GM10847 (cell line): ENCODE measurements around the gene TRIM27.

Experiments used
- POLR2A ChIP-seq: IDR thresholded peaks from 2 replicates; pipeline ENCODE4 v1.6.1; 2011; ENCODE audit not compliant: insufficient read length; ENCODE audit errors: extremely low read depth

Gene TRIM27

DNA sequence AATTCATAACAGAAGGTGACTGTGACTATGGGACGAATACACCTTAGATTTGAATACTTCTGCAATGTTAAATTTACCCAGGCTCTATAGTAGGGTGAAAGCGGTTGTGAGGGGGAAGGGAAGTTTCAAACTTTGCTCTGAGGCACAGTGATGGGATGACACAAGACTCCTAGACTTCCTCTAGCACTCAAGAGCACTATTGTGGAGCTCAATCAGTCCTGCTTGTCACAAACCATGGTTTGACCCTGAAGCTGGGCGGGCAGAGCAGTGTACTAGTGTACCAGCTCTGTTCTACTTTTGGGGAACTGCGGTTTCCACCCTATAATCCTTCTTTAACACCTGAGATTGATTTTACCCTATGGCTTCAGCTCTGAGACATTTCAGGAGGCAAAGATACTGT lies 17.1 kb downstream of the TRIM27 start:
- TF ChIP-seq POLR2A = no peak

DNA sequence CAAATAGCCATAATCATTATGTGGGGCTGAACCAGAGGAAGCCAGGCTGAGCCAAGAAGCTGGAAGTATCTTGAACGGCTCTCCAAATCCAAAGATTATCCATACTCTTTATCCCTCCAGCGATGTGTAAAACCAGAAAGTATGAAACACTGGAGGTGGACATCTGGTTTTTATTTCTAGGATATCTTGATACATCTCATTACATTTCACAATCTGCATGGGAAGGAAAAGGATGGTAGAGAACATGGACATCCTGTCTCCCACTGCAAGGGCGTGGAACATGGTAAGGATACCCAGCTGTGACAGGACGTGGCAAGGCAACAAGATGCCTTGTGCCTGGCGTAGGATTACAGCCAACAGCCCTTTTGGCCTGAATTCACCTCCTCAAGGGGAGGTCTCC lies 20.1 kb downstream of the TRIM27 start:
- no peak for TF ChIP-seq POLR2A

DNA sequence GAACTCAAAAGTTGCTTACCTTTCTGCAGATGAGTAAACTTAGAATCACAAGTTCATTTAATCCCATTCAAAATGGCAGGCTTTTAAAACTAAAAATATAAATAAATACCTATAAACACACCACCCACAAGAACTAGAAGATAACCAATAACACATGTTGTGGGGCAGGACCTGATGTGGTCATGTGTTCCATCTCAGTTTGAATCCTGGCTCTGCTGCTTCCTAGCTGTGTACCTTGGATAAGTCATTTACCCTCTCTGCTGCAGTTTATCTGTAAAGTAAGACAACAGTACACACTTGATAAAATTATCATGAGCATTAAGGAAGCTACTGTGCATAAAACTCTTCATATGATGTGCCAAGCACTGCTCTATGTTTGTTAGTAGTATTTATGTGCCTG lies 22.0 kb downstream of the TRIM27 start:
- TF ChIP-seq POLR2A = no peak

DNA sequence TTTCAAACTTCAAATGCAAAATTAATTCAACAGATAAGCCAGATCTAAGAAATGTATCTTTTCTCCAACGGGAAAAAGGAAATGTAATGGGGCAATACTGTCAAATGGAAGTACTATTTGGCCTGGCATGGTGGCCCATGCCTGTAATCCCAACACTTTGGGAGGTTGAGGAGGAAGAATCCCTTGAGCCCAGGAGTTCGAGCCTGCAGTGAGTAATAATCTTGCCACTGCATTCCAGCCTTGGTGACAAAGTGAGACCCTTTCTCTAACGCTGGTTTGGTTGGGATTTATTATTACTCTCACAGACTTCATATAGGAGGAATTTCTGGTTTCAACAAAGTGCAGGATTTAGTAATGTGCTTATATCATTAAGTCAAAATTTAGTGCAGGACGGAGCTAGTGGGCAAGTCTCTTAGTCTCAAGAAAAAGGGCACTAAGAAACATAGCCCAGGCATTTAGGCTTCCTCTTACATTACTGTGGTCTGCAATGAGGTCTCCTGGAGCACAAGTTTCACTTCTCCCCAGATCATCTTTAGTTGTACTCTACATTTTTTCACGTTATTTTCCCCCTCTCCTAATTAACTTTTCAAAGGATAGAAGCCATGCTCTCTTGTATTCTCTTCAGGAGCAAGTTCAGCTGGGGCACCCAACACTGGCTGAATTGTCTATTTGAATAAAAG lies 23.1 kb downstream of the TRIM27 start:
- TF ChIP-seq POLR2A = no peak

DNA sequence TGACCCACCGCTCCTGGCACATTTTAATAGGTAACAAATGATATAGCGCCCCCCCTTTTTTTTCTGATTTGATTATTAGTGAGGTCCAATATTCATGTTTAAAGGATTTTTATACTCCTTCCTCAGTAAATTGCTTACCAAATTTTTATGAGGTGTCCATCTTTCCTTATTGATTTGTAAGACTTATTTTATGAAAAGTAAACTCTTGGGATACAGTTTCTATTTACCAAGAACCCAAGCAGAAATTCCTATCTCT lies 25.1 kb downstream of the TRIM27 start:
- TF ChIP-seq POLR2A = no peak

DNA sequence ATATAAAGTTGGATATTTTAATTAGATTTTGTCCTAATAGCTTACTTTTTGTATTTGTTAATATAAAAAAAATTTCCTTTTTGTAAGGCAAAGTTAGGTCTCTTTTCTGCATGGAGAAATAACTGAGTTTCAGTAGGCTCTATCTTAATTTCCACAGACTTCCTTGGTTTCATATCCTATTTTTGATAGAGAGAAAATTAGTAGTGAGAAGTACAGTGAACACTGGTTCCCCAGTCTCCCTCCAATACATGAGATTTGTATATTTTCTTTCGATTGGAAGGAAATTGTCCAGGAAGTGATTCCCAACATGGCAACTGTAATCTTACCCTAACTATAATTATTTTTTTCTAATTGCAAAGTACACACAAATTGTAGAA lies 26.4 kb downstream of the TRIM27 start:
- no peak for TF ChIP-seq POLR2A

DNA sequence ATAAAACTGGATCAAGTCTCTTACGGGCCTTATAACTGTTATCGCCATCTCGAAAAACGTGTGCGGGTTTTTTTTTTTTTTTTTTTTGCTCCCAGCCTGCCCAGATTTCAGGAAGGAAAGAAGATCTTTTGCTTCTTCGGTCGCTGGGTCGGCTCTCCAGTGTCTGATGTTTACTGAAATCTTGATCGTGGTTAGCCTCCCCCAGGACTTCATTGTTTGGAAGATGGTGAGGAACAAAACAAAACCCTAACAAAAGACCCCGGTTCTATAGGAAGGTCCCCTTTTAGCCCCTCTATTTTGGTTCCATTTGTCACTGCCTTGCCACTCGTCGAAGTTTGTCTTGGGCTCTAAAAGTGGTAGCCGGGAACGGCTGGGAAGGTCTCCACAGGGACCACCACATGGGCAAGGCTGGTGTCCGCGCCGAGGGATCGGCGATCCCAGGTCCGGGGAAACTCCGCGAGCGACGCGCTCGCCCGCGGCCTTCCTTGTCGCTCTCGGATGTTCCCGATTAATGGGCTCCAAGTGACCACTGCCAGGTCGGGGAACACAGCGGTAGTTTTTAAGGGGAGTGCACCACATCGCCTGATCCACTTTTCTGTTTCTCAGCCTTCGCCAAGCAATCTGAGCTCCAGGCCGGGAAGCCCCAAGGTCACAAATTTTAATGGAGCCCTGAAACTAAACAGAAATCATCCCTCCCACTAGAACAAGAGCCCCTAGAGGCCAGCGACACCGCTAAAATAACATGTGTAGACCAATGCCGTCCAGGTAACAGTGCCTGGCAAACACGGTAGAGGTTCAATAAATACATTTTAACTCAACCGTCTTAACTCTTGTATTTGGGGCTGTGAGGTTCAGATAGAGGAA lies 27.0 kb downstream of the TRIM27 start:
- no peak for TF ChIP-seq POLR2A

DNA sequence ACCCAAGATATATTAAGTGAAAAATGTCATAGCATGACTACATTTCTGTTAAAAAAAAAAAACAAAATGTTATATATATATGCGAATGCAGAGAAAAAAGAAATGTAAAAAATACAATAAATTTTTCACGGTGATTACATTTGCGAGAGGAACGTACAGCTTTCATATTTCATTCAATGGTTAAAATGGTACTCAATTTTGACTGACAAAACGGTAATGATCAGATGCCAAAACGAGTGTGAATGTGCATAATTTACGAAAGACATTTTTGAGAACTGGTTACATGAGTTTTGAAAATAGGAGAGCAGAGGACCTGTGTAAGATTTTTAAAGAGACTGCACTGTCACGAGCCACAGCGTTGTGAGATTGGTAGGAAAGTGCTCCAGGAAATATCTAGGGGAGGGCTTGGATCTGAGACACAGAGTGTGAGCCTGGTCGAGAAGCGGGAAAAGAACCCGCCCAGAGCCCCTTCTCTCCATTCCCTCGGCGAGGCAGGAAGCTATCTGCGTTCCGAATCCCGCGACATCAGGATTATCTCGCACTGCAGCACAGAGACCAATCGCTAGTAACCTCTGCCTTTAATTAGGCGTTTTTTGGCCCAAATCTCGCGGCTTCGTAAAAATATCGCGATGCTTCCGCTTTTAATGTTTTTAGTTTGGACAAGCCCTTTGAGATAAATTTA lies 28.5 kb downstream of the TRIM27 start:
- TF ChIP-seq POLR2A = peak; percentile 76

DNA sequence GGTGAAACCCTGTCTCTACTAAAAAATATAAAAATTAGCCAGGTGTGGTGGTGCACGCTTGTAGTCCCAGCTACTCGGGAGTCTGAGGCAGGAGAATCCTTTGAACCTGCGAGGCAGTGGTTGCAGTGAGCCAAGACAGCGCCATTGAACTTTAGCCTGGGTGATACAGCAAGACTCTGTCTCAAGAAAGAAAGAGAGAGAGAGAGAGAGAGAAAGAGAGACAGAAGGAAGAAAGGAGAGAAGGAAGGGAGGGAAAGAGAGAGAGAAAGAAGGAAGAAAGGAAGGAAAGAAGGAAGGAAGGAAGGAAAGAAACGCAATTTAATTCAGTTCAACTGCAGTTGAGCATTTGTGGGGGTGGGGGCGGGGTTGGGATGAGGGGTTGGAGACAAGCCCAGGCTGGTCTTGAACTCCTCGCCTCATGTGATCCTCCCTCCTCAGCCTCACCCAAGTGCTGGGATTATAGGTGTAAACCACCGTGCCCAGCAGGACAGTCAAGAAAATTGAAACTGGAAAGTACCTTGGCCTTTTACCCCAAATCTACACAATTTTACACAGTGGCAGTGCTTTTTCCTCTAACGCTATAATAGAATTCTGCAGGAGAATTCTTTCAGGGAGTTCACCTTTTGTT lies 30.5 kb downstream of the TRIM27 start:
- TF ChIP-seq POLR2A = no peak

DNA sequence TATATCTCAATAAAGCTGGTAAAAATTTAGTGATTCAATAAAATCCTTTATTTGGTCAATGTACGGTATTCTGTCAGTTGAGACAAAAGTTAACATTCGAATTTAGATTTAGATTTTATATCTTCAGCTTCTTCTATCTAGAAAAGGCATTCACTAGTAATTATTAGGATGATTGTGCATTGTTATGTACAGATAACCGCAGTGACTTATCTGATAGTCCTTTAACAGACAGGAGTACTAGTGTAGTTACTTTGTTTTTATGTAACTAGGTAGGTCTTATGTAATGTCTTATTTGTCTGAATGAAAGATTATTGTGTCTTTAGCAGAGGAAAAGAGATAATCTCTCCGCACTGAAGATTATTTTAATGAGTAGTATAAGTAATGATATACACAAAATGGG lies 31.3 kb downstream of the TRIM27 start:
- no peak for TF ChIP-seq POLR2A

DNA sequence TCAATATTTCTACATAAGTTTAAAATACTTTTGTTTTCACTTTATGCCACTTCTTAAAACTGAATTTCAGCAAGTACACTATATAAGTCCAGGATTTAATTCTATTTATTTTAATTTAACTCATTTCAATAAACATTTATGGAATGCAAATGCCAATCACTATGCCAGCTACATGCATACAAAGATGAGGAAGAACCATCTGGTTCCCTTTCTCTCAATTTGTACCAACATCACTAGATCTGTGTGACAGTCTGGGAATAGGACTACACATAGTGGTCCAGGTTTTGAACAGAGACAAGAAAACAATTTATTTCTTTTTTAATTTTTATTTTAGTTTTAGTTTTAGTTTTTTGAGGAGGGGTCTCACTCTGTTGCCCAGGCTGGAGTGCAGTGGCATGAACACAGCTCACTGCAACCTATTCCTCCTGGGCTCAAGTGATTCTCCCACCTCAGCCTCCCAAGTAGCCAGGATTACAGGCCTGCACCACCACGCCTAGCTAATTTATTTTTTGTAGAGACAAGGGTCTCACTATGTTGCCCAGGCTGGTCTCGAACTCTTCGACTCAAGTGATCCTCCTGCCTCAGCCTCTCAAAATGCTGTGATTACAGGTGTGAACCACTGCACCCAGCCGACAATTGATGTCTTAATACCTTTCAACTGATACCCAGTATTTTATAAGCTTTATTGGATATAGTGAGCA lies 35.8 kb downstream of the TRIM27 start:
- TF ChIP-seq POLR2A = no peak

DNA sequence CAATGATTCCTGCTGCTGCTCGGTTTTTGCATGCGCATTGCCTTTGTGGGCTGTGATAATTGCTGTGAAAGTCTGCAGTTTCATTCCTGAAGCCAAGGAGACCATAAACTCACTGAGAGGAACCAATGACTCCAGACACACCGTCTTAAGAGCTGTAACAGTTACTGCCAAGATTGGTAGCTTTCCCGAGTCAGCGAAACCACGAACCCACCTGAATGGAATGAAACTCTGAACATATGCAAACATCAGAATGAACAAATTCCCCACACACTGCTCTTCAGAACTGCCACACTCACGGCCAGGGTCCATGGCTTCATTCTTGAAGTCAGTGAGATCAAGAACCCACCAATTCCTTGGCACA lies 37.7 kb downstream of the TRIM27 start:
- TF ChIP-seq POLR2A = no peak

DNA sequence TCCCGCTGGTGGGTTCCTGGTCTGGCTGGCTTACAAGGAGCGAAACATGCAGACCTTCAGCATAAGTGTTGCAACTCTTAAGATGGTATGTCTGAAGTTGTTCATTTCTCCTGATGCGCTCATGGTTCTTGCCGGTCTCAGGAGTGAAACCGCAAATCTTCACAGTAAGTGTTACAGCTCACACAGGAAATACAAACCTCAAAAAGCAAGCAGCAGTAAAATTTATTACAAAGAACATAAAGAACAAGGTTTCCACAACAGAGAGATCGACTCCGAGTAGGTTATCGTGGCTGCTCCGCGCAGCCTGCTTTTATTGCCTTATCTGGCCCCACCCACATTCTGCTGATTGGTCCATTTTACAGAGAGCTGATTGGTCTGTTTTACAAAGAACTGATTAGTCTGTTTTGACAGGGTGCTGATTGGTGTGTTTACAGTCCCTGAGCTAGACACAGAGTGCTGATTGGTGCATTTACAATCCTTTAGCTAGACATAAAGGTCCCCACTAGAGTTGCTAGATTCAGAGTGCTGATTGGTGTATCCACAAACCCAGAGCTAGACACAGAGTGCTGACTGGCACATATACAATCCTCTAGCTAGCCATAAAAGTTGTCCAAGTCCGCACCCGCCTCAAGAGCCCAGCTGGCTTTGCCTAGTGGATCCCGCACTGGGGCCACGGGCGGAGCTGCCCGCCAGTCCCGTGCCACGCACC lies 39.2 kb downstream of the TRIM27 start:
- TF ChIP-seq POLR2A = no peak

DNA sequence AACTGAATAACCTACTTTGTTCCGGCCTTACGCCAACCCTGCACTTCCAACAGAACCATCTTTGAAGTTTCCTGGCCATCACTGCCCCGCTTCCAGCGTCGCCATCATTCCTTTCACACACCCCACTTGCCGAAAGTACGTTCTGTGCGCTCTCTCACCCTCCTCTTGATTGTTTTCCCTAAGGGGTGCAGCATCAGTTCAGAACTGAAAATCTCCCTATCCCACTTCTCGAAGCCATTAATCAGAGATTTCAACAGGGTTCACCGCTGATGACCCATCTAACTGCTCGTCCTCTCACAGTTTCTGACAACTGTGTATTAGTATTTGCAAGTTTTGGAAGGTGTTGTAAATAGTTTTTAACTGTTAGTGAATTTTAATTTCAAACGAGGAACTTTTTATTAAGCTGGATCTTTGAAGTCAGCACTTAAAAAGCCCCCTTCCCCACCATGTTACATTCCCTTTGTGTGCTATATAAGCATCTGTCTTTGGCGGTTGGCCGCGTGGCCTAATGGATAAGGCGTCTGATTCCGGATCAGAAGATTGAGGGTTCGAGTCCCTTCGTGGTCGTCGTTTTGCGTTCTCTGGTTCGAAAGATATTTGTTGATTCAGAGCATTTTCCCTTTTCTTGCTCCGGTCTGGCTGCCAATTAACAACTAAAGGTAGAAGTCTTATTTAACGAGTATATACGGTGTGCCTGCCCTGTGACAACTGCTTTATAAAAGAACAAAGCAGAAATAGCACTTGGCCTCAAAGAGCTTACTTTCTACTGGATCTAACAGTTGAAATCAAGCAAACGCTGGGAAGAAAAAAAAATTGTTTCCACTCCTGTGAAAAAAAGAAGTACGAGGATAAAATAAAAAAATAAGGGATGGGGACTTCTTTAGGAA lies 42.6 kb downstream of the TRIM27 start:
- no peak for TF ChIP-seq POLR2A

DNA sequence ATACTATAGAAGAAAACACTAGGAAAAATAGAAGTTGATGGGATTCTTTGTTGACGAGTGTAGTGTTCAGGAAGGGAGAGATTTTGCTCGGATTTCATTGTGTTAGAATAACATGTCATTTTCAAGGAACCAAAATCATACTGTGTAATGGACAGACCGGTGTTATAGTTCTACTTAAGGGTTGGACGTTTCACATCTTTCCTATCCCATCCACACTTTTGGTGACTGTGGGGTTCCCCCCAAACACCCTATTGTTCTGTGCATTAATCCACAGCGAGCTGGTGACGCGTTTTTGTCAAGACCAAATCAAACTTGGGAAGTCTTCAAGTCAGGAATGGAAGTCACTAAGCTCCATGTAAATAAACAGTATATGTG lies 43.3 kb downstream of the TRIM27 start:
- TF ChIP-seq POLR2A = no peak
